Natural killer cell (primary cell): Measurements from ENCODE around the gene ISG15. TPM values are rescaled to one million over a fixed set of nuclear protein-coding genes. Genes with fewer than 3 reads are reported as not detected.

Experiments used
- ATAC-seq, 3 donors: fragments of 150-1000 bp in 2 of 3; fragments of 200-7000 bp in 1 of 3; cut with Tn5 transposase; 1 replicate in 1 of 3; 2 replicates in 2 of 3; pipeline ENCODE4 v1.10.0; 2021; ENCODE audit warnings: mild to moderate bottlenecking in 2 of 3, moderate library complexity in 2 of 3
- DNase-seq, 2 donors: peaks; one replicate each; pipeline versions ENCODE4 v3.0.0 to v3.0.0-alpha.2; 2013 to 2021; ENCODE audit warnings: mixed read lengths in 1 of 2
- H3K27ac ChIP-seq: one replicate; pipeline ENCODE4 v1.5.1; 2013; ENCODE audit warnings: mild to moderate bottlenecking, low read length
- H3K27me3 ChIP-seq: one replicate; pipeline ENCODE4 v1.6.1; 2013; ENCODE audit warnings: low read length; ENCODE audit not compliant: control insufficient read depth, insufficient read depth
- H3K36me3 ChIP-seq: one replicate; pipeline ENCODE4 v1.6.1; 2013; ENCODE audit warnings: low read length; ENCODE audit not compliant: control insufficient read depth, insufficient read depth
- H3K4me1 ChIP-seq: one replicate; pipeline ENCODE4 v1.6.1; 2013; ENCODE audit warnings: low read length; ENCODE audit not compliant: control insufficient read depth, insufficient read depth
- H3K4me3 ChIP-seq: one replicate; pipeline ENCODE4 v1.5.1; 2013; ENCODE audit warnings: low read length
- H3K9me3 ChIP-seq: one replicate; pipeline ENCODE4 v1.6.1; 2013; ENCODE audit warnings: low read length; ENCODE audit not compliant: control insufficient read depth, insufficient read depth
- H3K27ac Mint-ChIP-seq, 2 donors: one replicate each; pipeline ENCODE4 v1.8.0; 2022; ENCODE audit warnings: mild to moderate bottlenecking in 2 of 2, mixed read lengths in 2 of 2, moderate library complexity in 1 of 2
- H3K27me3 Mint-ChIP-seq, 2 donors: one replicate each; pipeline ENCODE4 v1.8.0; 2022; ENCODE audit warnings: low read depth in 2 of 2, mixed read lengths in 2 of 2
- H3K36me3 Mint-ChIP-seq: one replicate; pipeline ENCODE4 v1.8.0; 2022; ENCODE audit warnings: mixed read lengths
- H3K4me1 Mint-ChIP-seq, 2 donors: one replicate each; pipeline ENCODE4 v1.8.0; 2022; ENCODE audit warnings: mixed read lengths in 2 of 2
- H3K4me3 Mint-ChIP-seq: one replicate; pipeline ENCODE4 v1.8.0; 2022; ENCODE audit warnings: mild to moderate bottlenecking, moderate library complexity, mixed read lengths
- H3K9me3 Mint-ChIP-seq, 2 donors: one replicate each; pipeline ENCODE4 v1.8.0; 2022; ENCODE audit warnings: mixed read lengths in 2 of 2
- WGBS: methylation state at CpG from one replicate; pipeline ENCODE4 v1.1.7; 2013; ENCODE audit warnings: missing lambda C conversion rate; ENCODE audit not compliant: insufficient coverage; 5-methylcytosine and 5-hydroxymethylcytosine counted together
- intact Hi-C: fragments of 100-400 bp; cut with micrococcal nuclease; formaldehyde crosslinking; loops from one replicate; pipeline ENCODE4 v1.14.2; 2022
- total RNA-seq, 4 donors: library from RNA; stranded (reverse); fragments of 120-200 nt in 1 of 4; gene quantifications; one replicate each; pipeline versions ENCODE4 v1.2.3 to v1.2.4, GENCODE V29; 2013 to 2022
- TF ChIP-seq, protein P1 (sequence below): fragments of 200-600 bp; IDR thresholded peaks from one replicate; pipeline ENCODE4 v1.8.0; 2022; ENCODE audit warnings: antibody characterized with exemption

Gene ISG15
- total RNA-seq, 3 donors from 2014 or later (not counting 1 experiment from before 2014, with no cell fraction given), result 17.0 to 56.9 (median 50.2) TPM

DNA sequence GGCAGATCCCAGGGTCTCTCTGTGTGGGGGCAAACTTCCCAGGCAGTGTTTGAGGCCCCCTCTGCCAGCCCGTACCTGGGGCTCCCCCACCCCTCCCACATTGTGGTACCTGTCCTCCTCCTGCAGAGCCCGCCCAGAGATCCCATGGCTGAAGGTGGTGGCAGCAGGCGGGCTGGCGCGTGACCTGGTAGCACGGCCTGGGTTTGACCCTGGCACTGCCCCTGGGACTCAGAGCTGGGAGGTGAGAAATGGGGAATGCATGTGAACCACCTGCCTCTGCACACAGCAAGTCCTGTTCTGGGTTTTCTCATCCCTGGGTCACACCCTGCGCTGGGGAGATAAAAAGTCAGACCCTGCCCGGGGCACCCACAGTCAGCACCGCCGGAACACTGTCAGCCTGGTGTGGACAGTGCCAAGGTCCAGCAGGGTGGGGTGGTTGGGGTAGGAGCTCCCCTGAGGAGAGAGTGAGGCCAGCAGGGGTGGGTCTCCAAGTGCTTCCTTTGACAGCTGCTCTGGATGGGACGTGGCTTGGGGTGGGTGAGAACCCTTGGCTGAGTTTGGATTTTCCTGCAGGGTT lies 18.4 kb downstream of the ISG15 start:
- Mint-ChIP-seq H3K4me1 (peaks cover 0 to 14% of the 10 kb centered on the region in 2 donors), H3K27ac (peak overlapping the region in 1 of 2 donors; percentile 86), H3K4me3 (peak overlapping the region; percentile 54), H3K36me3 (no peaks in the 10 kb centered on the region), H3K27me3 (peaks cover 13 to 22% of the 10 kb centered on the region in 2 donors), H3K9me3 (no peaks in the 10 kb centered on the region)
- Histone ChIP-seq H3K4me3 (no peak overlapping the region), H3K9me3 (no peaks in the 10 kb centered on the region), H3K4me1 (peaks cover 17% of the 10 kb centered on the region), H3K36me3 (no peaks in the 10 kb centered on the region), H3K27me3 (peaks cover 23% of the 10 kb centered on the region), H3K27ac (no peak overlapping the region)
- DNase-seq (no peak), ATAC-seq (no peak)
- 92% methylated on average over 11 of the region's 11 CpGs for WGBS
- intact Hi-C loops, result no loop called here
- TF ChIP-seq, protein P1, sequence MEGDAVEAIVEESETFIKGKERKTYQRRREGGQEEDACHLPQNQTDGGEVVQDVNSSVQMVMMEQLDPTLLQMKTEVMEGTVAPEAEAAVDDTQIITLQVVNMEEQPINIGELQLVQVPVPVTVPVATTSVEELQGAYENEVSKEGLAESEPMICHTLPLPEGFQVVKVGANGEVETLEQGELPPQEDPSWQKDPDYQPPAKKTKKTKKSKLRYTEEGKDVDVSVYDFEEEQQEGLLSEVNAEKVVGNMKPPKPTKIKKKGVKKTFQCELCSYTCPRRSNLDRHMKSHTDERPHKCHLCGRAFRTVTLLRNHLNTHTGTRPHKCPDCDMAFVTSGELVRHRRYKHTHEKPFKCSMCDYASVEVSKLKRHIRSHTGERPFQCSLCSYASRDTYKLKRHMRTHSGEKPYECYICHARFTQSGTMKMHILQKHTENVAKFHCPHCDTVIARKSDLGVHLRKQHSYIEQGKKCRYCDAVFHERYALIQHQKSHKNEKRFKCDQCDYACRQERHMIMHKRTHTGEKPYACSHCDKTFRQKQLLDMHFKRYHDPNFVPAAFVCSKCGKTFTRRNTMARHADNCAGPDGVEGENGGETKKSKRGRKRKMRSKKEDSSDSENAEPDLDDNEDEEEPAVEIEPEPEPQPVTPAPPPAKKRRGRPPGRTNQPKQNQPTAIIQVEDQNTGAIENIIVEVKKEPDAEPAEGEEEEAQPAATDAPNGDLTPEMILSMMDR, result no peak

DNA sequence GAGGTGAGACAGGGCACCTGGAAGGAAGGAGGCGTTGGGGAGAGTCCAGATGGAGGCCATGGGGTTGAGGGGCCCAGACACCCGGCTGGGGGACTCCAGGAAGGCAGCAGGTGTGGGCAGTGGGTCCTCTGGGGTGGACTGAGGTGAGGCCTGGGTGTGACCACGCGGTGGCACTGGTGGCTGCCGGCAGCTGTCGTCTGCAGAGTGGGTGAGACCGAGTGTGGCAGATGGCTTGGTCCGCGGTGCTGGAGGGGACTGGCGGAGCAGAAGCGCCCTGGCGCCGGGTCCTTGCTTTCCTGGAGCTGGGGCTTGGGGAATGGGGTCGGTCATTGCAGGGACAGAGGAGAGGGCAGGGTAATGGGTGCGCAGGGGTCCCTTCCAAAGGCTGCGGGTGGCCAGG lies 19.1 kb downstream of the ISG15 start:
- peak overlapping the region; percentile 54 for H3K4me3 Mint-ChIP-seq
- 23% methylated on average over 16 of the region's 16 CpGs for WGBS
- DNase-seq (no peak), ATAC-seq (peak in 1 of 3 donors; percentile 3)
- H3K9me3 Mint-ChIP-seq, result no peaks in the 10 kb centered on the region
- intact Hi-C loops, result no loop called here
- peaks cover 13 to 22% of the 10 kb centered on the region in 2 donors for H3K27me3 Mint-ChIP-seq
- no peaks in the 10 kb centered on the region for H3K36me3 Mint-ChIP-seq
- peak overlapping the region in 1 of 2 donors; percentile 86 for H3K27ac Mint-ChIP-seq
- no peak overlapping the region for H3K27ac ChIP-seq
- peaks cover 23% of the 10 kb centered on the region for H3K27me3 ChIP-seq
- no peaks in the 10 kb centered on the region for H3K36me3 ChIP-seq
- TF ChIP-seq, protein P1, result no peak
- peaks cover 0 to 14% of the 10 kb centered on the region in 2 donors for H3K4me1 Mint-ChIP-seq
- peaks cover 17% of the 10 kb centered on the region for H3K4me1 ChIP-seq
- H3K4me3 ChIP-seq, result peak overlapping the region; percentile 7
- H3K9me3 ChIP-seq, result no peaks in the 10 kb centered on the region

DNA sequence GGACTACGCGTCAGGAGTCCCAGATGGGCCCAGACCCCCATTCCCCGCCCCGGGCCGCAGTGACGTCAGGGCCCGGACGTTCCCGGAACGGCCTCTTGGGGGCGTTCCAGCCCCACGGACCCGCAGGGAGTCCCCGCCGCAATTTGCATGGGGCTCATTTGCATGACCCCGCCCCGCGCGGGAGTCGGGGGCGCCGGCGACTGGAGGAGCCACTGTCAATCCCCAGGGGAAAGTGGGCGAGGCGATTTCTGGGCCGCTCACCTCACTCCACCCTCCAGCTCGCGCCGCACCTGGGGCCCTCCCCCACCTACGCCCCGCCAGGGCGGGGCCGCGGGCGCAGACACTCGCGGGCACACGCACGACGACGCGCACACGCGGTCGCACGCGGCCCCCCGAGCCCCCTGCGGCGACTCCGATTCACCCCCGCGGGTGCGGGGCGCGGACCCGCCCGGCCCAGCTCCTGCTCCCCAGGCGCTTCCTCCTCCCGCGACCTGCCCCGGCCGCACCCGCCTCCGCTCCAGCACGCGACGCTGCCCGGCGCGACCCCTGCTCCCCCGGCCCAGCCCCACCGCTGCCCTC lies 19.8 kb downstream of the ISG15 start:
- WGBS, result under 1% methylated on average over 73 of the region's 73 CpGs
- peaks cover 0 to 14% of the 10 kb centered on the region in 2 donors for H3K4me1 Mint-ChIP-seq
- Histone ChIP-seq H3K27me3 (peaks cover 26% of the 10 kb centered on the region), H3K9me3 (no peaks in the 10 kb centered on the region), H3K36me3 (no peaks in the 10 kb centered on the region), H3K27ac (no peak overlapping the region), H3K4me3 (peak overlapping the region; percentile 7), H3K4me1 (peaks cover 17% of the 10 kb centered on the region)
- ATAC-seq, result peak; percentile 91 to 94 (median 94)
- no peaks in the 10 kb centered on the region for H3K36me3 Mint-ChIP-seq
- H3K27me3 Mint-ChIP-seq, result peaks cover 13 to 26% of the 10 kb centered on the region in 2 donors
- intact Hi-C loops, result no loop called here
- DNase-seq, result peak; percentile 79 to 91
- H3K9me3 Mint-ChIP-seq, result no peaks in the 10 kb centered on the region
- peak overlapping the region; percentile 74 for H3K4me3 Mint-ChIP-seq
- TF ChIP-seq, protein P1, result peak; percentile 81
- H3K27ac Mint-ChIP-seq, result peak overlapping the region in 1 of 2 donors; percentile 86
